ENCODE data around the gene SLC44A5.

The SLC44A5 gene

DNA sequence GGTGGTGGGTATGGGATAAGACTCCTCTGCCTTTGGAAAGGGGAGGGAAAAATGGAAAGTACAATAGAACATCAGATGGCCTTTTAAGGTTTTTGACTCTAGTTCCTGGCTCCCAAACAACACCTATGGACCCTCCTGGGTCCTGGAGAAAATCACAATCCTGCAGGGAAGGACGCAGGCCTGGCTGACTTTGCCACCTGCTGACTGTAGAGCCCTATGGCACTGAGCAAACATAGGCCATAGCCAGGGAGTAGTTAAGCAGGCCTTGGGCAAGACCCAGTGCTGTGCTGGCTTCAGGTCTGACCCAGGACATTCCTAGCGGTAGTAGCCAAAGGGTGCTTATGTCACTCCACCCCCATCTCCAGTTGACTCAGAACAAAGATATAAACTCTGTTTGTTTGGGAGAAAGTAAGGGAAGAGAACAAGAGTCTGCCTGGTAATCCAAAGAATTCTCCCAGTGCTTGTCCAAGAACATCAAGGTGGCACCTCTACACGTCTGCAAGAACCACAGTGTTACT lies 149.0 kb downstream of the SLC44A5 start:
- Histone ChIP-seq H3K4me3 (no peak overlapping the region), H3K9ac (no peak overlapping the region), H3K36me3 (no peaks in the 10 kb centered on the region), H3K4me2 (no peak overlapping the region), H3K4me1 (no peaks in the 10 kb centered on the region), H3K27ac (no peak overlapping the region), H3K9me3 (replicated peaks in 1 of 11) (no peaks in the 10 kb centered on the region), H3K27me3 (no peaks in the 10 kb centered on the region), H4K20me1 (no peaks in the 10 kb centered on the region)
- TF ChIP-seq Cebpa-rat (IDR thresholded peaks at IDR 0.05) = no peak

GRCh38 chr1:75449998-75450397 lies 160.9 kb downstream of the SLC44A5 start:
- Histone ChIP-seq H3K27ac (no peak overlapping the region), H4K20me1 (no peaks in the 10 kb centered on the region), H3K9me3 (replicated peaks in 1 of 11) (peaks cover 0 to 14% (median 4%) of the 10 kb centered on the region in 11 experiments; a peak in 6 of 22 replicates), H3K4me2 (no peak overlapping the region), H3K4me3 (no peak overlapping the region), H3K36me3 (no peaks in the 10 kb centered on the region), H3K9ac (no peak overlapping the region), H3K4me1 (no peaks in the 10 kb centered on the region), H3K27me3 (no peaks in the 10 kb centered on the region)
- no peak for TF ChIP-seq Cebpa-rat (IDR thresholded peaks at IDR 0.05)

- no peaks in the 10 kb centered on the region for H3K36me3 ChIP-seq
- no peak overlapping the region for H3K27ac ChIP-seq
- H4K20me1 ChIP-seq = no peaks in the 10 kb centered on the region
- no peaks in the 10 kb centered on the region for H3K9me3 ChIP-seq (replicated peaks in 1 of 11)
- no peak for TF ChIP-seq Cebpa-rat (IDR thresholded peaks at IDR 0.05)
- H3K9ac ChIP-seq = no peak overlapping the region
- H3K4me1 ChIP-seq = no peaks in the 10 kb centered on the region
- no peak overlapping the region for H3K4me3 ChIP-seq
- H3K4me2 ChIP-seq = no peak overlapping the region
- H3K27me3 ChIP-seq = no peaks in the 10 kb centered on the region
Observed at GRCh38 chr1:75444220-75444619, 166.7 kb downstream of the SLC44A5 start.

GRCh38 chr1:75440274-75440673 lies 170.6 kb downstream of the SLC44A5 start:
- Histone ChIP-seq H3K4me1 (peaks cover 0 to 7% (median 0%) of the 10 kb centered on the region in 10 experiments; a peak in 4 of 20 replicates), H3K36me3 (no peaks in the 10 kb centered on the region), H3K9ac (no peak overlapping the region), H4K20me1 (no peaks in the 10 kb centered on the region), H3K27me3 (no peaks in the 10 kb centered on the region), H3K9me3 (replicated peaks in 1 of 11) (no peaks in the 10 kb centered on the region), H3K4me2 (no peak overlapping the region), H3K27ac (no peak overlapping the region), H3K4me3 (no peak overlapping the region)
- no peak for TF ChIP-seq Cebpa-rat (IDR thresholded peaks at IDR 0.05)

- H3K9me3 ChIP-seq (replicated peaks in 1 of 11) = no peaks in the 10 kb centered on the region
- H3K4me2 ChIP-seq = peak overlapping the region in 1 of 11 experiments; percentile 7; a peak in 1 of 22 replicates
- no peak for TF ChIP-seq Cebpa-rat (IDR thresholded peaks at IDR 0.05)
- peaks cover 0 to 7% (median 0%) of the 10 kb centered on the region in 10 experiments; a peak in 4 of 20 replicates for H3K4me1 ChIP-seq
- H3K4me3 ChIP-seq = no peak overlapping the region
- H3K27me3 ChIP-seq = no peaks in the 10 kb centered on the region
- no peaks in the 10 kb centered on the region for H3K36me3 ChIP-seq
- no peak overlapping the region for H3K9ac ChIP-seq
- no peaks in the 10 kb centered on the region for H4K20me1 ChIP-seq
- no peak overlapping the region for H3K27ac ChIP-seq
Observed at GRCh38 chr1:75438355-75438754, 172.6 kb downstream of the SLC44A5 start.

DNA sequence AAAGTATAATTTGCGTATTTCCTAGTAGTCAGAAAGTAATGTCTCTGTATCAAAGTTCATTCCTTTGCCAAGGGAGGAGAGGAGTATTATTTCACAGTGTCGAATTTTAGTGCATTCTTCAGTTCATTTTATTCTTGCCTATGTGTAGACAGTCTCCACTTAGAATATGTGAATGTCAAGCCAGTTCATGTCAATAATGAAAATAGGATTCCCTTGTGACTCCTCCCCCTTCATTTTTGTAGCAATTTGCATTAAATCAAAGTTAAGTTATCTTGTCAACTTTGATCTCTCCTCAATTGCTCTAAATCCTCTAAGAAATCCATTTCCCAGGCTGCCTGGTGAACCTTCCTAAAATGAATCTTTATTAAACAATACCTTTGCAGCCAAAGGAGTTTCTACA lies 179.1 kb downstream of the SLC44A5 start:
- Histone ChIP-seq H3K27me3 (no peaks in the 10 kb centered on the region), H3K27ac (no peak overlapping the region), H3K4me3 (no peak overlapping the region), H3K9ac (no peak overlapping the region), H3K4me2 (no peak overlapping the region), H3K4me1 (no peaks in the 10 kb centered on the region), H3K9me3 (replicated peaks in 1 of 11) (no peaks in the 10 kb centered on the region), H3K36me3 (no peaks in the 10 kb centered on the region), H4K20me1 (no peaks in the 10 kb centered on the region)
- no peak for TF ChIP-seq Cebpa-rat (IDR thresholded peaks at IDR 0.05)

DNA sequence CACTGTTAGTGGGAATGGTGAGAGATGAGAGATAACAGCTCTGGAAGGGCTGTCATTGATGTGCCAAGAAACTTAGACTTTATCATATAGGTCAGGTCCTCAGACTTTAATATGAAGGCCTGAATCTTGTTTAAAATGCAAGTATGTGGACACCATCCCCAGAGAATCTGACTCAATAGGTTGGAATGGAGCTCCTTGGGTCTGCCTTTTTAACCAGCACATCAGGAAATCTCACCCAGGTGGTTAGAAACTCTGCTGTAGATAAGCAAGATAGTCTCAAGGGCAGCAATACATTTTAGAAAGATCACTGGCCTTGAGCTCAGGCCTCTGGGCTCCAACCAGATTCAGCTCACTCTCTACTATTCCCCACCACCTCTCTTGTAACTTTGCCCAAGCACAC lies 180.4 kb downstream of the SLC44A5 start:
- no peaks in the 10 kb centered on the region for H3K36me3 ChIP-seq
- no peak for TF ChIP-seq Cebpa-rat (IDR thresholded peaks at IDR 0.05)
- H3K27ac ChIP-seq = no peak overlapping the region
- H3K9me3 ChIP-seq (replicated peaks in 1 of 11) = no peaks in the 10 kb centered on the region
- H3K4me3 ChIP-seq = no peak overlapping the region
- no peaks in the 10 kb centered on the region for H4K20me1 ChIP-seq
- H3K4me2 ChIP-seq = no peak overlapping the region
- H3K27me3 ChIP-seq = no peaks in the 10 kb centered on the region
- no peaks in the 10 kb centered on the region for H3K4me1 ChIP-seq
- no peak overlapping the region for H3K9ac ChIP-seq

GRCh38 chr1:75426688-75427087 lies 184.2 kb downstream of the SLC44A5 start:
- H3K4me1 ChIP-seq = no peaks in the 10 kb centered on the region
- no peaks in the 10 kb centered on the region for H4K20me1 ChIP-seq
- no peaks in the 10 kb centered on the region for H3K9me3 ChIP-seq (replicated peaks in 1 of 11)
- no peak overlapping the region for H3K4me3 ChIP-seq
- no peaks in the 10 kb centered on the region for H3K27me3 ChIP-seq
- no peaks in the 10 kb centered on the region for H3K36me3 ChIP-seq
- no peak overlapping the region for H3K4me2 ChIP-seq
- no peak for TF ChIP-seq Cebpa-rat (IDR thresholded peaks at IDR 0.05)
- H3K9ac ChIP-seq = no peak overlapping the region
- H3K27ac ChIP-seq = no peak overlapping the region

DNA sequence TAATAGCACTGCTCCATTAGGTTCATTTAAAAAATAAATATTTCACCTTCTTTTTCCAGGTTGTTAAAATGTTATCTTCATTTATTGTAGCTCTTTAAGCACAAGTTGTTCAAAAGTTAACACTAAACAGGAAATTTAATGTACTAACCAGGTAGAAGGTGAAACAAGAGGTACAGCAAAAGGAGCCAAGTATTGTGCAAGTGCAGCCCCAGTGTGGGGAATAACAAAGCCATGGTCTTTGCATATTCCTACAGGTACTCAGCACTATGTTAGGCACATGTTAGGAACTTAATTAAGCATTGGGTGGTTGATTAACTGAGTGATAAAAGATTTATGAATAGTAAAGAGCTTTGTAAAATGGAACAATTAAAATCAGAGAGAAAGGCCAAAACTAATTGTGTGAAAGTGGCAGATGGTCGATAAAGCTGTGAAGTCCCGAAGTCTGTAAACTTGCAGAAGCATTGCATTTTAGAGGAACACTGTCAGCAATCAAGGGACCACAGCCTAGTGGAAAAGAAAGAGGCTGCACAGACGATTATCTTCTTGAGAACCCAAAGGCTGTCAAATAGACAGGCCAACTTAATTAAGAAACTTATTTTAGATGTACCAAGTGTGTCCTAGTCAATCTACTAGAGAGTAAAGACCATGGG lies 185.8 kb downstream of the SLC44A5 start:
- Histone ChIP-seq H3K4me3 (no peak overlapping the region), H3K27me3 (no peaks in the 10 kb centered on the region), H3K4me2 (no peak overlapping the region), H4K20me1 (no peaks in the 10 kb centered on the region), H3K4me1 (no peaks in the 10 kb centered on the region), H3K9me3 (replicated peaks in 1 of 11) (no peaks in the 10 kb centered on the region), H3K36me3 (no peaks in the 10 kb centered on the region), H3K27ac (no peak overlapping the region), H3K9ac (no peak overlapping the region)
- TF ChIP-seq Cebpa-rat (IDR thresholded peaks at IDR 0.05) = no peak

GRCh38 chr1:75423616-75424015 lies 187.3 kb downstream of the SLC44A5 start:
- H3K27me3 ChIP-seq = no peaks in the 10 kb centered on the region
- no peak overlapping the region for H3K27ac ChIP-seq
- no peaks in the 10 kb centered on the region for H3K36me3 ChIP-seq
- no peaks in the 10 kb centered on the region for H3K9me3 ChIP-seq (replicated peaks in 1 of 11)
- H4K20me1 ChIP-seq = no peaks in the 10 kb centered on the region
- no peak for TF ChIP-seq Cebpa-rat (IDR thresholded peaks at IDR 0.05)
- no peak overlapping the region for H3K9ac ChIP-seq
- no peak overlapping the region for H3K4me3 ChIP-seq
- no peak overlapping the region for H3K4me2 ChIP-seq
- H3K4me1 ChIP-seq = no peaks in the 10 kb centered on the region

All from BLaER1 treated with 17β-estradiol and CSF1 and Interleukin-3, amounts not matched to agents 10 nM and 100 nM (cell line).